Adipose tissue (tissue), 3 donors: Measurements from ENCODE around the gene UBE2L3. TPM values are rescaled to one million over a fixed set of nuclear protein-coding genes. Genes with fewer than 3 reads are reported as not detected.
A peak's percentile ranks its signal among the peaks of the same experiment; 100 is the strongest.
"Not testable (repeated sequence)": the region's sequence is repeated elsewhere in the genome, so short reads cannot be mapped to it uniquely, and the experiment has no call there.

Experiments
- H3K27ac ChIP-seq: one replicate; pipeline ENCODE4 v1.5.1; 2013; ENCODE audit warnings: low read depth, low read length
- WGBS, 3 donors: extraction: QIAGEN DNeasy Blood & Tissue Kit; methylation state at CpG; one replicate each; pipeline ENCODE4 v1.1.7; 2013; 5-methylcytosine and 5-hydroxymethylcytosine counted together
- polyA plus RNA-seq, 3 donors: library from polyadenylated mRNA; stranded (reverse); fragments of 200-250 nt; gene quantifications; one replicate each; pipeline ENCODE4 v1.2.3, GENCODE V29; 2013
- donor health status: healthy with polysubstance abuse.
- donor health status: Bipolar disorder and iron deficiency.
- donor health status: healthy.

UBE2L3 gene
- polyA plus RNA-seq, 3 donors = 21.4 to 56.3 (median 47.6) TPM

GRCh38 chr22:21569459-21570170 lies 2.1 kb downstream of the UBE2L3 start:
- 48 to 57% (median 49%) methylated on average over 8 of the region's 8 CpGs for WGBS, 3 donors
- H3K27ac ChIP-seq = peak overlapping the region; percentile 13

- no peak overlapping the region for H3K27ac ChIP-seq
- WGBS, 3 donors = 38 to 57% (median 45%) methylated on average over 4 of the region's 4 CpGs
Measured at GRCh38 chr22:21570398-21570797, 2.9 kb downstream of the UBE2L3 start.

GRCh38 chr22:21571679-21572078 lies 4.2 kb downstream of the UBE2L3 start:
- WGBS, 3 donors = 87 to 93% (median 88%) methylated on average over 4 of the region's 4 CpGs
- no peak overlapping the region for H3K27ac ChIP-seq

GRCh38 chr22:21573293-21573734 lies 5.8 kb downstream of the UBE2L3 start:
- WGBS, 3 donors = 37 to 74% (median 66%) methylated on average over 6 of the region's 6 CpGs

GRCh38 chr22:21573750-21574494 lies 6.4 kb downstream of the UBE2L3 start:
- H3K27ac ChIP-seq = no peak overlapping the region
- WGBS, 3 donors = 57 to 83% (median 82%) methylated on average over 5 of the region's 5 CpGs

More at GRCh38 chr22:21573293-21573734, 5.8 kb downstream of the UBE2L3 start:
- H3K27ac ChIP-seq = no peak overlapping the region

- no peak overlapping the region for H3K27ac ChIP-seq
- 56 to 70% (median 56%) methylated on average over 6 of the region's 6 CpGs for WGBS, 3 donors
Measured at GRCh38 chr22:21579474-21579851, 11.9 kb downstream of the UBE2L3 start.

GRCh38 chr22:21580623-21581007 lies 13.1 kb downstream of the UBE2L3 start:
- 91 to 94% (median 92%) methylated on average over 9 of the region's 9 CpGs for WGBS, 3 donors
- H3K27ac ChIP-seq = not testable (repeated sequence)

GRCh38 chr22:21581009-21581713 lies 13.6 kb downstream of the UBE2L3 start:
- H3K27ac ChIP-seq = not testable (repeated sequence)
- 94% methylated on average over 10 of the region's 10 CpGs for WGBS, 3 donors

- WGBS, 3 donors = 59 to 80% (median 76%) methylated on average over 10 of the region's 10 CpGs
- H3K27ac ChIP-seq = no peak overlapping the region
Measured at GRCh38 chr22:21582801-21583740, 15.6 kb downstream of the UBE2L3 start.

GRCh38 chr22:21585389-21585788 lies 17.9 kb downstream of the UBE2L3 start:
- 77 to 83% (median 82%) methylated on average over 2 of the region's 2 CpGs for WGBS, 3 donors
- H3K27ac ChIP-seq = no peak overlapping the region

- no peak overlapping the region for H3K27ac ChIP-seq
- 65 to 75% (median 71%) methylated on average over 4 of the region's 4 CpGs for WGBS, 3 donors
Measured at GRCh38 chr22:21587803-21588611, 20.5 kb downstream of the UBE2L3 start.

GRCh38 chr22:21589396-21589795 lies 21.9 kb downstream of the UBE2L3 start:
- no peak overlapping the region for H3K27ac ChIP-seq
- 78 to 93% (median 80%) methylated on average over 8 of the region's 8 CpGs for WGBS, 3 donors

- 76 to 78% (median 76%) methylated on average over 9 of the region's 9 CpGs for WGBS, 3 donors
- H3K27ac ChIP-seq = no peak overlapping the region
Measured at GRCh38 chr22:21590809-21591641, 23.5 kb downstream of the UBE2L3 start.

- H3K27ac ChIP-seq = no peak overlapping the region
- WGBS, 3 donors = 64 to 75% (median 68%) methylated on average over 9 of the region's 9 CpGs
Measured at GRCh38 chr22:21591695-21592094, 24.2 kb downstream of the UBE2L3 start.

GRCh38 chr22:21592422-21592821 lies 24.9 kb downstream of the UBE2L3 start:
- WGBS, 3 donors = 87 to 94% (median 91%) methylated on average over 3 of the region's 3 CpGs
- no peak overlapping the region for H3K27ac ChIP-seq

- H3K27ac ChIP-seq = no peak overlapping the region
- 68 to 85% (median 83%) methylated on average over 11 of the region's 11 CpGs for WGBS, 3 donors
Measured at GRCh38 chr22:21593406-21594232, 26.1 kb downstream of the UBE2L3 start.
